Mesendoderm (in vitro differentiated cells): ENCODE measurements around the gene TRERF1.

Experiments
- DNase-seq: peaks from one replicate; pipeline ENCODE4 v3.0.0; 2013
- H2AK5ac ChIP-seq: 2 replicates; pipeline ENCODE4 v1.6.1; 2013; ENCODE audit warnings: low read length, inconsistent platforms
- H2BK120ac ChIP-seq: 2 replicates; pipeline ENCODE4 v1.6.1; 2013; ENCODE audit warnings: low read depth, mild to moderate bottlenecking, low read length, moderate library complexity, mixed read lengths
- H2BK15ac ChIP-seq: replicated peaks from 2 replicates; pipeline ENCODE4 v1.6.1; 2013; ENCODE audit warnings: low read depth, mild to moderate bottlenecking, moderate library complexity
- H2BK5ac ChIP-seq: 2 replicates; pipeline ENCODE4 v1.6.1; 2013; ENCODE audit warnings: low read length, inconsistent platforms
- H3K18ac ChIP-seq: 2 replicates; pipeline ENCODE4 v1.6.1; 2013; ENCODE audit warnings: mild to moderate bottlenecking, low read length, mixed read lengths
- H3K23ac ChIP-seq: one replicate; pipeline ENCODE4 v1.6.1; 2013; ENCODE audit warnings: low read length
- H3K27ac ChIP-seq: 2 replicates; pipeline ENCODE4 v1.5.1; 2013; ENCODE audit warnings: low read depth, mild to moderate bottlenecking, inconsistent platforms, low read length, moderate library complexity
- H3K27me3 ChIP-seq: 2 replicates; pipeline ENCODE4 v1.6.1; 2013; ENCODE audit warnings: low read length, control low read depth, mild to moderate bottlenecking, inconsistent platforms; ENCODE audit not compliant: insufficient read depth, poor library complexity
- H3K36me3 ChIP-seq: 2 replicates; pipeline ENCODE4 v1.6.1; 2013; ENCODE audit warnings: low read length, inconsistent platforms; ENCODE audit not compliant: control insufficient read depth, insufficient read depth
- H3K4ac ChIP-seq: one replicate; pipeline ENCODE4 v1.6.1; 2013; ENCODE audit warnings: low read depth, mild to moderate bottlenecking, low read length, moderate library complexity
- H3K4me1 ChIP-seq: 2 replicates; pipeline ENCODE4 v1.6.1; 2013; ENCODE audit warnings: low read depth, low read length, inconsistent platforms; ENCODE audit not compliant: control insufficient read depth
- H3K4me2 ChIP-seq: 2 replicates; pipeline ENCODE4 v1.6.1; 2013; ENCODE audit warnings: low read length
- H3K4me3 ChIP-seq: 2 replicates; pipeline ENCODE4 v1.5.1; 2013; ENCODE audit warnings: mild to moderate bottlenecking, low read length
- H3K56ac ChIP-seq: one replicate; pipeline ENCODE4 v1.6.1; 2013; ENCODE audit warnings: low read length
- H3K79me1 ChIP-seq: 2 replicates; pipeline ENCODE4 v1.6.1; 2013; ENCODE audit warnings: low read length, inconsistent platforms
- H3K79me2 ChIP-seq: 2 replicates; pipeline ENCODE4 v1.6.1; 2013; ENCODE audit warnings: mild to moderate bottlenecking, low read length; ENCODE audit not compliant: control insufficient read depth, insufficient read depth
- H3K9ac ChIP-seq: 2 replicates; pipeline ENCODE4 v1.6.1; 2013; ENCODE audit warnings: low read length, inconsistent platforms
- H4K5ac ChIP-seq: one replicate; pipeline ENCODE4 v1.6.1; 2013; ENCODE audit warnings: low read length
- H4K8ac ChIP-seq: one replicate; pipeline ENCODE4 v1.6.1; 2013; ENCODE audit warnings: low read depth, mild to moderate bottlenecking, control low read depth, low read length, moderate library complexity
- WGBS: extraction: QIAGEN DNeasy Blood & Tissue Kit; methylation state at CpG from one replicate; pipeline ENCODE4 v1.1.7; 2013; ENCODE audit warnings: low lambda C conversion rate, missing lambda C conversion rate; ENCODE audit not compliant: insufficient coverage; ENCODE audit errors: extremely low coverage; 5-methylcytosine and 5-hydroxymethylcytosine counted together

Gene TRERF1

DNA sequence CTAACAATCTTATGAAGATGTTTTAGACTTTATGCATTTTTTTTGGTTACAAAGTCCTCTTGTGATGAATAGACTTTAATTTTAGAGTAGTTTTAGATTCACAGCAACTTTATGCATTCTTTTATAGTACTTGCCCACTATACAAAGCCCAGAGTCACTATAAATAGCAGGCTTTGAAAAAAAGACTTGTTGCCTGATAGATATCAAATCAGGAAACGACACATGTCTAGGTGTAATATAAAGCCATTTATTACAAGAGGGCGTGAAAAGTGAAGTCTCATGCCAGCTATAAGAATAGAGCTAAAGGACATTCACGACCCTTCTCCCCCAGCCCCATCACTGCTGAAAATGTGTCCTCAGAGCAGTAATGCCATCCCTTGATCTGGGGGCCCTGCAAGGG, 156.0 kb downstream of the TRERF1 start:
- Histone ChIP-seq H2BK15ac (no peak overlapping the region), H3K4me3 (no peak overlapping the region), H2BK120ac (no peak overlapping the region), H3K4ac (no peak overlapping the region), H3K18ac (no peak overlapping the region), H3K4me1 (no peaks in the 10 kb centered on the region), H3K27me3 (no peaks in the 10 kb centered on the region), H2AK5ac (no peak overlapping the region), H3K36me3 (no peaks in the 10 kb centered on the region), H4K5ac (no peak overlapping the region), H3K4me2 (no peak overlapping the region), H4K8ac (no peak overlapping the region), H3K79me2 (no peaks in the 10 kb centered on the region), H3K56ac (no peak overlapping the region), H3K27ac (no peak overlapping the region), H2BK5ac (no peak overlapping the region), H3K9ac (no peak overlapping the region), H3K79me1 (no peaks in the 10 kb centered on the region), H3K23ac (no peak overlapping the region)
- whole genome bisulfite sequencing, result no CpG with 5 or more reads among the region's 3 CpGs
- DNase-seq, result no peak

- H2BK120ac ChIP-seq, result no peak overlapping the region
- no peak overlapping the region for H3K23ac ChIP-seq
- H3K36me3 ChIP-seq, result no peaks in the 10 kb centered on the region
- H2BK15ac ChIP-seq, result no peak overlapping the region
- no peak overlapping the region for H3K9ac ChIP-seq
- H3K79me1 ChIP-seq, result no peaks in the 10 kb centered on the region
- no peak overlapping the region for H3K4me3 ChIP-seq
- H2BK5ac ChIP-seq, result no peak overlapping the region
- no peak overlapping the region for H3K4me2 ChIP-seq
- no peak for DNase-seq
- no peak overlapping the region for H2AK5ac ChIP-seq
- H3K4me1 ChIP-seq, result no peaks in the 10 kb centered on the region
- H3K4ac ChIP-seq, result no peak overlapping the region
- no peak overlapping the region for H4K5ac ChIP-seq
- no peak overlapping the region for H4K8ac ChIP-seq
- H3K18ac ChIP-seq, result no peak overlapping the region
- H3K27me3 ChIP-seq, result no peaks in the 10 kb centered on the region
- H3K79me2 ChIP-seq, result no peaks in the 10 kb centered on the region
- H3K56ac ChIP-seq, result no peak overlapping the region
- no CpG with 5 or more reads among the region's 1 CpG for WGBS
- no peak overlapping the region for H3K27ac ChIP-seq
Measured at GRCh38 chr6:42295181-42295580, 156.5 kb downstream of the TRERF1 start.

GRCh38 chr6:42294759-42295158, 157.0 kb downstream of the TRERF1 start:
- no peaks in the 10 kb centered on the region for H3K36me3 ChIP-seq
- WGBS, result no CpG with 5 or more reads among the region's 3 CpGs
- no peak overlapping the region for H4K5ac ChIP-seq
- DNase-seq, result no peak
- H3K79me1 ChIP-seq, result no peaks in the 10 kb centered on the region
- no peak overlapping the region for H2AK5ac ChIP-seq
- no peaks in the 10 kb centered on the region for H3K4me1 ChIP-seq
- H2BK5ac ChIP-seq, result no peak overlapping the region
- no peak overlapping the region for H2BK120ac ChIP-seq
- H3K4me2 ChIP-seq, result no peak overlapping the region
- no peak overlapping the region for H3K9ac ChIP-seq
- H3K79me2 ChIP-seq, result no peaks in the 10 kb centered on the region
- H4K8ac ChIP-seq, result no peak overlapping the region
- H3K23ac ChIP-seq, result no peak overlapping the region
- H3K4ac ChIP-seq, result no peak overlapping the region
- no peak overlapping the region for H3K56ac ChIP-seq
- H2BK15ac ChIP-seq, result no peak overlapping the region
- no peaks in the 10 kb centered on the region for H3K27me3 ChIP-seq
- no peak overlapping the region for H3K4me3 ChIP-seq
- H3K27ac ChIP-seq, result no peak overlapping the region
- H3K18ac ChIP-seq, result no peak overlapping the region

GRCh38 chr6:42293386-42293977, 158.2 kb downstream of the TRERF1 start:
- no peaks in the 10 kb centered on the region for H3K36me3 ChIP-seq
- H3K4ac ChIP-seq, result no peak overlapping the region
- no peak overlapping the region for H3K27ac ChIP-seq
- no peak overlapping the region for H3K4me2 ChIP-seq
- H3K18ac ChIP-seq, result no peak overlapping the region
- DNase-seq, result no peak
- no peak overlapping the region for H2AK5ac ChIP-seq
- H2BK5ac ChIP-seq, result no peak overlapping the region
- no CpG with 5 or more reads among the region's 5 CpGs for WGBS
- H3K4me1 ChIP-seq, result no peaks in the 10 kb centered on the region
- H4K5ac ChIP-seq, result no peak overlapping the region
- H3K79me1 ChIP-seq, result no peaks in the 10 kb centered on the region
- H3K27me3 ChIP-seq, result no peaks in the 10 kb centered on the region
- no peak overlapping the region for H3K23ac ChIP-seq
- H3K79me2 ChIP-seq, result no peaks in the 10 kb centered on the region
- H2BK15ac ChIP-seq, result no peak overlapping the region
- no peak overlapping the region for H3K56ac ChIP-seq
- H2BK120ac ChIP-seq, result no peak overlapping the region
- H3K9ac ChIP-seq, result no peak overlapping the region
- H3K4me3 ChIP-seq, result no peak overlapping the region
- no peak overlapping the region for H4K8ac ChIP-seq

DNA sequence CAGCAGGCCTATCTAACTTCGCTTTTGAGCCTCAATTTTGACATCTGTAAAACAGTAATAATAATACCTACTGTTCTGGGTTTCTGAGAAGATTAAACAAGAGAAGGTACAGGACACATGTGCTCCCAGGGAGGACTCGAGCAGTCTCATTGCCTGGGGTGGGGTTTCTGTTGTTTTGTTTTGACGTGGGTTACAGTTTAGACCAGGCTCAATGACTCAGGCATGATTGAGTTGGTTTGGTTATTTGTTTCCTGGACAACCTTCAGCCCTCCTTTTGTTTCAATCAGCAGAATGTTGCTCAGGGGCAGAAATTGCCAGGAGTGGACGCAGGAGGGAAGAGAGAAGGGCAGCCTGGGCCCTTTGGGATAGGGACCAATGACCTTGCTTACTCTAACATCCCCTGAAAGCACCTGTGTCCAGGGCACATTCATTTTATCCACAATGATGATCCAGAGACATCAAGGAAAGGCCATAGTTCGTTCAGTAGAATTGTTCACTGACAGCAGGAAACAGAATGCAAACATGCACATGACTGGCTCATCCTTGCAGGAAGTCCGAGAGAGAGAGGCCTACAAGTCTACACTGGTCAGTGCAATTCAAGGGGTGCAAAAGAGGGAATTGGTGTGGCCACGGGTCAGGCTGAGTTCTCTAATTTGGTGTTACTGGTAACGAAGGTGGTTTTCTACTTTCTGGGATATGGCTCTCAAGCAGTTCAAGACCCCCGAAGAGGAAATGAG, 159.6 kb downstream of the TRERF1 start:
- no peak overlapping the region for H3K23ac ChIP-seq
- H3K4ac ChIP-seq, result no peak overlapping the region
- H3K18ac ChIP-seq, result no peak overlapping the region
- no peak overlapping the region for H2BK5ac ChIP-seq
- H3K27ac ChIP-seq, result no peak overlapping the region
- no CpG with 5 or more reads among the region's 9 CpGs for WGBS
- no peak overlapping the region for H4K8ac ChIP-seq
- no peak overlapping the region for H2AK5ac ChIP-seq
- H3K27me3 ChIP-seq, result no peaks in the 10 kb centered on the region
- no peak overlapping the region for H3K56ac ChIP-seq
- no peaks in the 10 kb centered on the region for H3K79me2 ChIP-seq
- H2BK120ac ChIP-seq, result no peak overlapping the region
- no peaks in the 10 kb centered on the region for H3K79me1 ChIP-seq
- no peak overlapping the region for H3K9ac ChIP-seq
- no peak overlapping the region for H4K5ac ChIP-seq
- H2BK15ac ChIP-seq, result no peak overlapping the region
- no peaks in the 10 kb centered on the region for H3K36me3 ChIP-seq
- DNase-seq, result no peak
- H3K4me1 ChIP-seq, result no peaks in the 10 kb centered on the region
- H3K4me3 ChIP-seq, result no peak overlapping the region
- no peak overlapping the region for H3K4me2 ChIP-seq

DNA sequence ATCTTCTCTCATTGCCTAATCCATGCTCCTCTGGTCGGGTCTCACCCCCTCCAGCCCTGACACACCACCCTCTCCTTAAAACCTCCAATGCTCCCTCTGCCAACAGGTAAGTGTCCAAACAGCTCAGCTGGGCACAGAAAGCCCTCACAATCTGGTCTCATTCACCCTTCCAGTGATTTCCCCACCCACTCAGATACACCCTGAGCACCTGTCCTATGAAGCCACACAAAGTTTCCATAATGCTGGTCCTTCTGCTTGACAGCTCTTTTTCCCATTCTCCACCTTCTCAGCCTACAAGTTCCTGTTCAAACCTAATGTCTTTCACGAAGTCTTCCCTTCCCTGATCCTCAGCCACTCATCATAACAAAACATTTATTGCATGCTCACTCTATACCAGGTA, 164.0 kb downstream of the TRERF1 start:
- Histone ChIP-seq H3K4me3 (no peak overlapping the region), H3K4ac (no peak overlapping the region), H3K4me2 (no peak overlapping the region), H4K5ac (no peak overlapping the region), H3K56ac (no peak overlapping the region), H2BK15ac (no peak overlapping the region), H3K9ac (no peak overlapping the region), H3K4me1 (no peaks in the 10 kb centered on the region), H3K79me1 (no peaks in the 10 kb centered on the region), H3K36me3 (no peaks in the 10 kb centered on the region), H3K23ac (no peak overlapping the region), H4K8ac (no peak overlapping the region), H2BK120ac (no peak overlapping the region), H3K27ac (no peak overlapping the region), H3K27me3 (no peaks in the 10 kb centered on the region), H3K79me2 (no peaks in the 10 kb centered on the region), H2AK5ac (no peak overlapping the region), H2BK5ac (no peak overlapping the region), H3K18ac (no peak overlapping the region)
- WGBS, result no CpG with 5 or more reads among the region's 2 CpGs
- no peak for DNase-seq
